PC-9 (cell line): ENCODE results near the gene CNTN1. TPM values are rescaled to one million over a fixed set of nuclear protein-coding genes. Genes with fewer than 3 reads are reported as not detected.

ENCODE experiments used
- BruUV-seq: library from RNA; stranded (reverse); fragments of 400-500 nt; replicated peaks from 2 replicates; lab custom pipeline; 2021; lab: Mats Ljungman, UMichigan
- CTCF ChIA-PET: fragments of 300-600 bp; sonication (Branson Sonifier 250); formaldehyde crosslinking; loops from one replicate; lab custom pipeline; 2022; ENCODE audit warnings: antibody characterized with exemption; lab: Charles Lee
- POLR2A ChIA-PET: fragments of 300-600 bp; sonication (Branson Sonifier 250); formaldehyde crosslinking; loops from one replicate; lab custom pipeline; 2022; ENCODE audit warnings: antibody characterized with exemption; ENCODE audit not compliant: unreplicated experiment; lab: Charles Lee
- DNase-seq, 2 experiments: peaks; one replicate each; pipeline versions ENCODE4 v3.0.0 to v3.0.0-alpha.2; 2015 to 2022; ENCODE audit warnings: mixed read lengths in 1 of 2
- H2AFZ ChIP-seq: fragments of 200-600 bp; sonication (generic); 2 replicates; pipeline ENCODE4 v1.8.1; 2017; ENCODE audit warnings: antibody characterized with exemption
- H3F3A ChIP-seq: fragments of 200-600 bp; sonication (generic); 2 replicates; pipeline ENCODE4 v1.8.1; 2017; ENCODE audit warnings: antibody characterized with exemption, mild to moderate bottlenecking, low read depth; ENCODE audit not compliant: insufficient read depth
- H3K27ac ChIP-seq: fragments of 200-600 bp; sonication (generic); 2 replicates; pipeline ENCODE4 v1.6.1; 2016; ENCODE audit warnings: mixed run types
- H3K27me3 ChIP-seq: fragments of 200-600 bp; sonication (generic); 2 replicates; pipeline ENCODE4 v1.6.1; 2016; ENCODE audit warnings: low read depth, mixed run types; ENCODE audit not compliant: insufficient read depth
- H3K36me3 ChIP-seq: fragments of 200-600 bp; sonication (generic); 2 replicates; pipeline ENCODE4 v1.6.1; 2016; ENCODE audit warnings: low read depth, mixed run types
- H3K4me1 ChIP-seq: fragments of 200-600 bp; sonication (generic); replicated peaks from 2 replicates; pipeline ENCODE4 v1.6.1; 2016; ENCODE audit warnings: mixed run types; ENCODE audit not compliant: insufficient read depth
- H3K4me2 ChIP-seq: fragments of 200-600 bp; sonication (generic); 2 replicates; pipeline ENCODE4 v1.6.1; 2017; ENCODE audit warnings: mixed run types
- H3K4me3 ChIP-seq: fragments of 200-600 bp; sonication (generic); 2 replicates; pipeline ENCODE4 v1.6.1; 2016; ENCODE audit warnings: mixed run types
- H3K79me2 ChIP-seq: fragments of 200-600 bp; sonication (generic); 2 replicates; pipeline ENCODE4 v1.6.1; 2017; ENCODE audit warnings: low read depth, mixed run types
- H3K9me2 ChIP-seq: fragments of 200-600 bp; sonication (generic); 2 replicates; pipeline ENCODE4 v1.8.1; 2017; ENCODE audit warnings: mild to moderate bottlenecking; ENCODE audit not compliant: insufficient read depth
- H3K9me3 ChIP-seq: fragments of 200-600 bp; sonication (generic); 2 replicates; pipeline ENCODE4 v1.8.1; 2016; ENCODE audit warnings: low read depth; ENCODE audit not compliant: insufficient read depth
- H4K20me1 ChIP-seq: fragments of 200-600 bp; sonication (generic); 2 replicates; pipeline ENCODE4 v1.8.1; 2017; ENCODE audit not compliant: insufficient read depth
- CTCF ChIP-seq: fragments of 200-600 bp; sonication (generic); conservative IDR thresholded peaks from 2 replicates; pipeline ENCODE4 v1.6.1; 2017; ENCODE audit warnings: mixed run types, antibody characterized with exemption, mild to moderate bottlenecking, moderate library complexity
- EZH2 ChIP-seq: fragments of 200-600 bp; sonication (generic); IDR thresholded peaks from 2 replicates; pipeline ENCODE4 v1.8.0; 2017; ENCODE audit warnings: antibody characterized with exemption, low read depth
- intact Hi-C: fragments of 100-400 bp; cut with micrococcal nuclease; formaldehyde crosslinking; loops from one replicate; pipeline ENCODE4 v1.10.0; 2022; ENCODE audit not compliant: unreplicated experiment
- total RNA-seq: library from RNA; stranded (reverse); gene quantifications from 2 replicates; pipeline ENCODE4 v1.2.3, GENCODE V29; 2021

Gene CNTN1
- total RNA-seq, 1 experiment from 2014 or later = 0.37 TPM

DNA sequence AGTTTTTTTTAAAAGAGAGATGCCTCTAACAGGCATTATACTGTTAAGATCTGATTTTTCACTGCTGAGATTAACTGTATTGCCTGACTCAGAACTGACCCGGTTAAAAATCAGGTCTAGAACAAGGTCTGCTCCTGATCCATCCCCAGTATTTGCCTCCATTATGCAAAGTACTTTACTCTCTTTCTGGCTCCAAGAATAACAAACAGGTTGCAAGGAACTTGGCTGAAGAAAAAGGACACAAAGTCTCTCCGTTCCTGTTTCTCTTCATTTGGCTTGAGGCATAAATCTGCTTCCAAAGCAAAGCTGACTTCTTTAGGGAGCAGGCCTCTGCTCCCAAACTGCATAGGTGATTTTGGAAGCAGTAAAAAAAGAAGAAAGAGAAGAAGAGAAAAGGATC is 296.6 kb downstream of the CNTN1 start:
- H3K9me3 ChIP-seq = 0 out of 2 replicates have a peak, but pooled peaks cover 3% of the 10 kb centered on the region
- no TSS peak for BruUV-seq
- CTCF ChIA-PET = no interaction called here

GRCh38 chr12:40989785-40990184 is 297.5 kb downstream of the CNTN1 start:
- no peak overlapping the region for H3K4me2 ChIP-seq
- H4K20me1 ChIP-seq = no peaks in the 10 kb centered on the region
- H3K79me2 ChIP-seq = no peaks in the 10 kb centered on the region
- H3K27ac ChIP-seq = no peak overlapping the region
- no peaks in the 10 kb centered on the region for H3K27me3 ChIP-seq
- H3F3A ChIP-seq = no peaks in the 10 kb centered on the region
- TF ChIP-seq EZH2 (no peak), CTCF (no peak)
- H3K4me3 ChIP-seq = no peak overlapping the region
- DNase-seq = no peak
- intact Hi-C loops = no loop called here
- no peaks in the 10 kb centered on the region for H3K36me3 ChIP-seq
- no TSS peak for BruUV-seq
- H3K4me1 ChIP-seq = no peaks in the 10 kb centered on the region
- ChIA-PET POLR2A (no interaction called here), CTCF (no interaction called here)
- H3K9me2 ChIP-seq = no peaks in the 10 kb centered on the region
- H2AFZ ChIP-seq = no peak overlapping the region
- 0 out of 2 replicates have a peak, but pooled peaks cover 3% of the 10 kb centered on the region for H3K9me3 ChIP-seq

More for the DNA sequence above, 296.6 kb downstream of the CNTN1 start:
- Histone ChIP-seq H4K20me1 (no peaks in the 10 kb centered on the region), H3K79me2 (no peaks in the 10 kb centered on the region), H3K36me3 (no peaks in the 10 kb centered on the region), H3K27me3 (no peaks in the 10 kb centered on the region), H3K4me1 (no peaks in the 10 kb centered on the region), H3K4me2 (no peak overlapping the region), H3K9me2 (no peaks in the 10 kb centered on the region), H3K27ac (no peak overlapping the region), H3K4me3 (no peak overlapping the region), H2AFZ (no peak overlapping the region), H3F3A (no peaks in the 10 kb centered on the region)
- no peak for DNase-seq
- intact Hi-C loops = no loop called here
- POLR2A ChIA-PET = no interaction called here
- TF ChIP-seq CTCF (no peak), EZH2 (no peak)

- no peaks in the 10 kb centered on the region for H4K20me1 ChIP-seq
- no peak overlapping the region for H3K4me3 ChIP-seq
- H3K4me2 ChIP-seq = no peak overlapping the region
- H3K9me2 ChIP-seq = no peaks in the 10 kb centered on the region
- CTCF ChIA-PET = no interaction called here
- POLR2A ChIA-PET = no interaction called here
- TF ChIP-seq EZH2 (no peak), CTCF (no peak)
- no peaks in the 10 kb centered on the region for H3K27me3 ChIP-seq
- intact Hi-C loops = no loop called here
- no peak overlapping the region for H2AFZ ChIP-seq
- H3K27ac ChIP-seq = no peak overlapping the region
- no peaks in the 10 kb centered on the region for H3K9me3 ChIP-seq
- no peak for DNase-seq
- H3F3A ChIP-seq = no peaks in the 10 kb centered on the region
- no TSS peak for BruUV-seq
- H3K79me2 ChIP-seq = no peaks in the 10 kb centered on the region
- H3K4me1 ChIP-seq = no peaks in the 10 kb centered on the region
- no peaks in the 10 kb centered on the region for H3K36me3 ChIP-seq
These were observed 299.9 kb downstream of the CNTN1 start for GRCh38 chr12:40992158-40992557.
